ENCODE measurements around the gene ERC2.

The ERC2 gene

GRCh38 chr3:56260262-56260661, 208.0 kb downstream of the ERC2 start:
- H3K36me3 Mint-ChIP-seq = no peaks in the 10 kb centered on the region
- H3K27me3 Mint-ChIP-seq = peaks cover 8% of the 10 kb centered on the region
- no peak for DNase-seq (ENCODE audit: low spot score in 2 of 2)
- H3K9me3 Mint-ChIP-seq = peaks cover 10% of the 10 kb centered on the region
- no peak overlapping the region for H3K4me3 Mint-ChIP-seq
- no peak for ATAC-seq (ENCODE audit: low read depth)
- H3K4me1 Mint-ChIP-seq = no peaks in the 10 kb centered on the region
- no peak overlapping the region for H3K27ac Mint-ChIP-seq

- Mint-ChIP-seq H3K4me1 (no peaks in the 10 kb centered on the region), H3K27me3 (peaks cover 8% of the 10 kb centered on the region), H3K4me3 (no peak overlapping the region), H3K9me3 (peaks cover 3% of the 10 kb centered on the region), H3K36me3 (no peaks in the 10 kb centered on the region), H3K27ac (no peak overlapping the region)
- DNase-seq (ENCODE audit: low spot score in 2 of 2) = no peak
- no peak for ATAC-seq (ENCODE audit: low read depth)
Measured at GRCh38 chr3:56257826-56258225, 210.4 kb downstream of the ERC2 start.

DNA sequence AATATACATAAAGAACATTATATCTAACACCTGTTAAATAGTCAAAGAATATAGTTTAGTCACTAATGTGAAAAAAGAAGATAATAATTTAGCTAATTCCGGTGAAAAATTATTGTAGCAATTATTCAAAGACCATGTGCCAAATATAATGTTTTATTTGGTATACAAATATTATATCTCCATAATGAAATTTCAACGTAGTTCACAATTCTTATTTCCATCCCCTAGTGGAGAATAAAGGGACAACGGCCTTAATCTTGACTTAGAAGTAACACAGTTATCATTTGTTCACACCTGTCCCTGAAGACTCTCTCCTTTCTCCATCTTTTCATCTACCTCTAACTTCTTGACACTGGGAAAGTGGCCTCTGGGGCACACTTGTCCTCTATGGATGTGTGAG, 213.4 kb downstream of the ERC2 start:
- H3K9me3 Mint-ChIP-seq = no peaks in the 10 kb centered on the region
- H3K4me3 Mint-ChIP-seq = no peak overlapping the region
- peaks cover 2% of the 10 kb centered on the region for H3K27me3 Mint-ChIP-seq
- H3K4me1 Mint-ChIP-seq = no peaks in the 10 kb centered on the region
- ATAC-seq (ENCODE audit: low read depth) = no peak
- no peaks in the 10 kb centered on the region for H3K36me3 Mint-ChIP-seq
- no peak for DNase-seq (ENCODE audit: low spot score in 2 of 2)
- H3K27ac Mint-ChIP-seq = no peak overlapping the region

DNA sequence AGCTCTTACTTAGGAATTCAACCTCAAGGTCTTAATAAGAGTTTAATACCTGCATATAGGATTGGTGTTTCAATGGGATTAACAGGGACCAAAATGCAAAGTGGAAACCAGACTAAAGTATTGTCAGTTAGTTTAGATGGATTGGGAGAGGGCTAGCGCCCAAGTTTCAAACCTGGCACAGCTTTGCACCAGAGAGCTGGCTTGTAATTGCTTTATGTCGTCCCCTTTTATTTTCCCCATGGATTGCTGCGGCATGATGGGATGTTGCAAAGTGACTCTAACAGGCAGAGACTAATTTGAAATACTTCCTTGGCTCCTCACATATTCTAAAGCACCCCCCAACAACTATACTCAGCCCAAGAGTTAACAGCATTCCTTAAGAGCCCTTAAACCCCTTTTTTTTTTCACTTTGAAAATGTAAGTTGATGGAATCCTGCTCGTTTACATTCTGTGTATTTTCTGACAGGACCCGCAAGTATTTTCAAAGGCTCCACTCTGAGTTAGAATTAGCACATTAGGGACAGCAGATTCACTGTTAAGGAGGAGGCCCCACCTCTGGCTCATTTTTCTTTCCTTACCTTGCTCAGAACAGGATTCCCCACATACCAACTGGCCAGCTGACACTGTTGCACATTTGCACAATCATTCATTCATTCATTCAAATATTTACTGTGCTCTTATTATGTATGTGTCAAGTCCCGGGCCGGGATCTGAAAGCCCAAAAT, 214.2 kb downstream of the ERC2 start:
- peaks cover 2% of the 10 kb centered on the region for H3K27me3 Mint-ChIP-seq
- H3K27ac Mint-ChIP-seq = no peak overlapping the region
- H3K4me3 Mint-ChIP-seq = no peak overlapping the region
- no peaks in the 10 kb centered on the region for H3K36me3 Mint-ChIP-seq
- ATAC-seq (ENCODE audit: low read depth) (no peak), DNase-seq (ENCODE audit: low spot score in 2 of 2) (no peak)
- no peaks in the 10 kb centered on the region for H3K9me3 Mint-ChIP-seq
- no peaks in the 10 kb centered on the region for H3K4me1 Mint-ChIP-seq

- Mint-ChIP-seq H3K27ac (no peak overlapping the region), H3K36me3 (no peaks in the 10 kb centered on the region), H3K4me1 (no peaks in the 10 kb centered on the region), H3K27me3 (no peaks in the 10 kb centered on the region), H3K4me3 (no peak overlapping the region), H3K9me3 (no peaks in the 10 kb centered on the region)
- ATAC-seq (ENCODE audit: low read depth) = no peak
- DNase-seq (ENCODE audit: low spot score in 2 of 2) = no peak
Measured at GRCh38 chr3:56251343-56251945, 216.8 kb downstream of the ERC2 start.

- H3K4me3 Mint-ChIP-seq = no peak overlapping the region
- H3K27me3 Mint-ChIP-seq = no peaks in the 10 kb centered on the region
- no peaks in the 10 kb centered on the region for H3K4me1 Mint-ChIP-seq
- no peaks in the 10 kb centered on the region for H3K36me3 Mint-ChIP-seq
- no peaks in the 10 kb centered on the region for H3K9me3 Mint-ChIP-seq
- H3K27ac Mint-ChIP-seq = no peak overlapping the region
- no peak for ATAC-seq (ENCODE audit: low read depth)
- no peak for DNase-seq (ENCODE audit: low spot score in 2 of 2)
Measured at GRCh38 chr3:56248021-56248420, 220.2 kb downstream of the ERC2 start.

DNA sequence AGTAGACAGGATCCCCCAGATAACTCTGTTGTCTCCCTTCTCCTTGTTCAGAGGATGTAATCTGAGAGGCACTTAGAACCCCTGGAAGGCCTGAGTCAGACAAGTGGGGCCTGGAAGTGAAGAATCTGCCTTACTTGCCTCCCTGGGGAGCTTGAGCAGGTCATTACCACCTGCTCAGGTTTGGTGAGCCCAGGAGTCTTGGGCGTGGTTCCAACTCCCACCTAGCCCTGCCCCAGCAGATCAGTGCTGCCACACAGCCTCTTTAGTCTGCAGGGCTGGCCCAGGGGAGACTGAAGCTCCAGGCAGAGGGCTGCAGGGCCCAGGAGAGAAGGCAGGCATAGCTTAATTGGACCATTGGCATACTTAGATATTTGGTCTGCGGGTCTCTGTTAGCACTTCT, 230.0 kb downstream of the ERC2 start:
- H3K27ac Mint-ChIP-seq = no peak overlapping the region
- no peaks in the 10 kb centered on the region for H3K9me3 Mint-ChIP-seq
- DNase-seq (ENCODE audit: low spot score in 2 of 2) (no peak), ATAC-seq (ENCODE audit: low read depth) (no peak)
- no peak overlapping the region for H3K4me3 Mint-ChIP-seq
- no peaks in the 10 kb centered on the region for H3K4me1 Mint-ChIP-seq
- H3K36me3 Mint-ChIP-seq = no peaks in the 10 kb centered on the region
- peaks cover 5% of the 10 kb centered on the region for H3K27me3 Mint-ChIP-seq

GRCh38 chr3:56233742-56234141, 234.5 kb downstream of the ERC2 start:
- Mint-ChIP-seq H3K36me3 (no peaks in the 10 kb centered on the region), H3K4me3 (no peak overlapping the region), H3K9me3 (no peaks in the 10 kb centered on the region), H3K4me1 (no peaks in the 10 kb centered on the region), H3K27ac (no peak overlapping the region), H3K27me3 (peaks cover 6% of the 10 kb centered on the region)
- ATAC-seq (ENCODE audit: low read depth) (no peak), DNase-seq (ENCODE audit: low spot score in 2 of 2) (no peak)

GRCh38 chr3:56229311-56229710, 239.0 kb downstream of the ERC2 start:
- ATAC-seq (ENCODE audit: low read depth) = no peak
- H3K36me3 Mint-ChIP-seq = no peaks in the 10 kb centered on the region

GRCh38 chr3:56222866-56223265, 245.4 kb downstream of the ERC2 start:
- Mint-ChIP-seq H3K4me1 (no peaks in the 10 kb centered on the region), H3K9me3 (no peaks in the 10 kb centered on the region), H3K4me3 (no peak overlapping the region), H3K27me3 (no peaks in the 10 kb centered on the region), H3K27ac (no peak overlapping the region), H3K36me3 (no peaks in the 10 kb centered on the region)
- DNase-seq (ENCODE audit: low spot score in 2 of 2) (no peak), ATAC-seq (ENCODE audit: low read depth) (no peak)

More at GRCh38 chr3:56229311-56229710, 239.0 kb downstream of the ERC2 start:
- Mint-ChIP-seq H3K9me3 (no peaks in the 10 kb centered on the region), H3K4me3 (no peak overlapping the region), H3K27ac (no peak overlapping the region), H3K4me1 (no peaks in the 10 kb centered on the region), H3K27me3 (peaks cover 6% of the 10 kb centered on the region)
- no peak for DNase-seq (ENCODE audit: low spot score in 2 of 2)

DNA sequence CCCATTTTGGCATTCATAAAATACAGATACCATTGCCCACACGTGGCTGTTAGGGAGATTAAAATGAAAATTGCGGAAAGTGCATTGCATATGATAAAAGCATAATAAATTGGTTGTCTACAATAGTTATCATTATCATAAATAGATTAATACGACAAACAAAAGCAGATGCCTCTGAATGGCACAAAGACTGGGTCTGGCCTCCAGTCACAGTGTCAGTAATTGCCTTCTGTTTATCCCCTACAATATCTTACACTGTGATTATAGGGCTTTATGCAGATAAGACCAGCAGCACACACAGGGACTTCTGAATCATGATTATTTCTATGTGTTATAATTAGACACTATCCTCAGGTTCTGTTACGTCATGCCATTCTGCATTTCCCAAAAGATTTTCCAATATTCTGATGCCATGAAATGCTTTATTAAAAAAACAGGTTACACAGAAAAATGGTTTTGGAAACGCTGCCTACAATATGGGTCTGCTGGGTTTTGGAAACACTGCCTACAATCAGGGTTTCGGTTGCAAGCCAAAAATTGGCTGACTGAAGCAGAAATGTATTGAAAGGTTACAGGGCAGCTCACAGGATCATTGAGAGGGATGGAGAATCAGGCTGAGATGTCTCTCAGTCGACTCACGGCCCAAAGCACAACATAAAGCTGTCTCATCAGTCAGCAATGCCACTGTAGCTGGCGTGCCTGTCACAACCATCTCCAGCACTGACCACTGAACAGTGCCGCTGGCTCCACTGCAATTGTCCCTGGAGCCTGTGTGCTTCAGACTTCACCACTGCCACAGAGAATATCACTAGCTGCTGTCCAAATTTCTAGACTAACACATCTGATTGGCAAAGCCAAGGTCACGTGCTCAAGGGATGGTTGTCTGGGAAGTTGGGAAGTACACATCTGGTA, 248.1 kb downstream of the ERC2 start:
- ATAC-seq (ENCODE audit: low read depth) (no peak), DNase-seq (ENCODE audit: low spot score in 2 of 2) (no peak)
- H3K27ac Mint-ChIP-seq = no peak overlapping the region
- H3K27me3 Mint-ChIP-seq = no peaks in the 10 kb centered on the region
- no peak overlapping the region for H3K4me3 Mint-ChIP-seq
- no peaks in the 10 kb centered on the region for H3K9me3 Mint-ChIP-seq
- no peaks in the 10 kb centered on the region for H3K4me1 Mint-ChIP-seq
- H3K36me3 Mint-ChIP-seq = no peaks in the 10 kb centered on the region

- peaks cover 3% of the 10 kb centered on the region for H3K9me3 Mint-ChIP-seq
- peaks cover 3% of the 10 kb centered on the region for H3K27me3 Mint-ChIP-seq
- no peak overlapping the region for H3K27ac Mint-ChIP-seq
- no peak overlapping the region for H3K4me3 Mint-ChIP-seq
- no peak for ATAC-seq (ENCODE audit: low read depth)
- DNase-seq (ENCODE audit: low spot score in 2 of 2) = no peak
- no peaks in the 10 kb centered on the region for H3K4me1 Mint-ChIP-seq
- no peaks in the 10 kb centered on the region for H3K36me3 Mint-ChIP-seq
Measured at GRCh38 chr3:56209982-56210751, 258.1 kb downstream of the ERC2 start.

DNA sequence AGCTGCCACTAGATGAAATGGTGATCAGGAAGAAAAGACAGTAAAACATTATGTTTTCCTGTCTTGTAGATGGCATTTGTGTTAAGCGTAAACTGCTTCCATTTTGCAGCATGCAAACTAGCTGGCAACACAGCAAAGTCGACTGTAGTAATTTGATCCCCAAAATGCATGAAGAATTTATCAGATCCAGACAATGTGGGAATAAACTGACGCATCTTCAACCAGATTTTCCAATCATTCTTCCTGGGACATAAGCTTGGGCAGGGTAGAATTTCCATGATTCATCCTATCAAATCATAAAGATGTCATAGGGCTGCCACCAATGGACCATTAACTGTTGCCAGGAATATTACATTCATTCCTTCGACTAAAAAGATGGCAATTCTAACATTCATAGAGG, 260.3 kb downstream of the ERC2 start:
- no peaks in the 10 kb centered on the region for H3K4me1 Mint-ChIP-seq

DNA sequence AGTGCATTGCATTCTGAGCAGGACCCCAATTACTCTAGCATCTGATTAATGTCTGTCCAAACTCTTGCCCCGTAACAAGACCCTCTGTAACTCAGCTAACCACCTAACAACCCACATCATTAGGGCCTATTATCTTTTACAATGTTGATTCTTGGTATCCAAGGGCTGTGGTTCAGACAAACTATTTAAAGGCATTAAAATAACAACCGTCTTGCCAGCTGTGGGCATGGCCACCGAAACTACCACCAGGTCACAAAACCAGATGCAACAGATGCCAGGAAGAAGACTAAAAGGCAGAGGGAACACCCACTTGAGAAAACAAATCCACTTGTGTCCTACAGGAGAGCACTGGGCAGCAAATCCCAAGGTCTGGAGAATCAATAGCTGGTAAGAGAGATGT, 262.9 kb downstream of the ERC2 start:
- no peak for ATAC-seq (ENCODE audit: low read depth)

More for the DNA sequence above, 260.3 kb downstream of the ERC2 start:
- Mint-ChIP-seq H3K27ac (no peak overlapping the region), H3K9me3 (peaks cover 3% of the 10 kb centered on the region), H3K36me3 (no peaks in the 10 kb centered on the region), H3K27me3 (peaks cover 5% of the 10 kb centered on the region), H3K4me3 (no peak overlapping the region)
- DNase-seq (ENCODE audit: low spot score in 2 of 2) (no peak), ATAC-seq (ENCODE audit: low read depth) (no peak)

More for the DNA sequence above, 262.9 kb downstream of the ERC2 start:
- H3K27ac Mint-ChIP-seq = no peak overlapping the region
- H3K36me3 Mint-ChIP-seq = no peaks in the 10 kb centered on the region
- DNase-seq (ENCODE audit: low spot score in 2 of 2) = no peak
- H3K9me3 Mint-ChIP-seq = no peaks in the 10 kb centered on the region
- H3K4me1 Mint-ChIP-seq = no peaks in the 10 kb centered on the region
- H3K27me3 Mint-ChIP-seq = peaks cover 7% of the 10 kb centered on the region
- no peak overlapping the region for H3K4me3 Mint-ChIP-seq
